ENCODE results near the gene SERPINA6. TPM values are rescaled to one million over a fixed set of nuclear protein-coding genes. Genes with fewer than 3 reads are reported as not detected.
"Not testable (repeated sequence)": the region's sequence is repeated elsewhere in the genome, so short reads cannot be mapped to it uniquely, and the experiment has no call there.

SERPINA6 gene
- total and polyA plus RNA-seq, 4 donors: not detected

DNA sequence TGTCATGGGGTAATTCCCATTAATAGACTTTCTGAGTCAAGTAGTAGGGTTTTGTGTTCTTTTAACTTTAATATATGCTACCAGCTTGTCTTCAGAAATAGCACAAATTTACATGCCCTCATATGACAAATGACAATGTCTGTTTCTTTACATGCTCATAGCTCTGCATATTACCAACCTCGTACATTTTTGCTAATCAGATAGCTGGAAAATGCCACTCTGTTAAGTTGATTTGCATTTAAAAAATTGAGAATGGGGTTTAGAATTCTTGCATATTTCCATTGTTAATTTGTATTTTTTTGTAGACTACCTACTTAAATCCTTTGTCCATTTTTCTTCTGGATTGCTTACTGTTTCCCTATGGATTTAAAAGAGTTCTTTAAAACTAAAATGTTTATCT is 34.0 kb upstream of the SERPINA6 start:
- Histone ChIP-seq H3K27me3 (ENCODE audit: control insufficient read depth in 1 of 2, insufficient read depth in 2 of 2, low read length in 1 of 2) (peaks cover 0 to 2% of the 10 kb centered on the region in 2 donors), H3K4me1 (ENCODE audit: control insufficient read depth in 1 of 2, insufficient read depth in 2 of 2, low read length in 2 of 2) (no peaks in the 10 kb centered on the region), H3K9me3 (ENCODE audit: control insufficient read depth, low read length) (no peaks in the 10 kb centered on the region), H3K4me3 (ENCODE audit: low read length in 2 of 2) (no peak overlapping the region), H3K27ac (ENCODE audit: low read depth in 1 of 2, low read length in 2 of 2) (no peak overlapping the region), H3K36me3 (ENCODE audit: control insufficient read depth in 1 of 2, insufficient read depth in 2 of 2, low read length in 1 of 2) (no peaks in the 10 kb centered on the region)
- no peak for DNase-seq
- no peak for ATAC-seq (ENCODE audit: low FRiP score)
- intact Hi-C loops (cut with DNase I): loop anchor here (10.0 kb wide), 1 partner anchor 128 kb away; no protein-coding TSS in a partner anchor
- 41 to 57% methylated on average over 1 of the region's 1 CpG for WGBS, 2 donors

DNA sequence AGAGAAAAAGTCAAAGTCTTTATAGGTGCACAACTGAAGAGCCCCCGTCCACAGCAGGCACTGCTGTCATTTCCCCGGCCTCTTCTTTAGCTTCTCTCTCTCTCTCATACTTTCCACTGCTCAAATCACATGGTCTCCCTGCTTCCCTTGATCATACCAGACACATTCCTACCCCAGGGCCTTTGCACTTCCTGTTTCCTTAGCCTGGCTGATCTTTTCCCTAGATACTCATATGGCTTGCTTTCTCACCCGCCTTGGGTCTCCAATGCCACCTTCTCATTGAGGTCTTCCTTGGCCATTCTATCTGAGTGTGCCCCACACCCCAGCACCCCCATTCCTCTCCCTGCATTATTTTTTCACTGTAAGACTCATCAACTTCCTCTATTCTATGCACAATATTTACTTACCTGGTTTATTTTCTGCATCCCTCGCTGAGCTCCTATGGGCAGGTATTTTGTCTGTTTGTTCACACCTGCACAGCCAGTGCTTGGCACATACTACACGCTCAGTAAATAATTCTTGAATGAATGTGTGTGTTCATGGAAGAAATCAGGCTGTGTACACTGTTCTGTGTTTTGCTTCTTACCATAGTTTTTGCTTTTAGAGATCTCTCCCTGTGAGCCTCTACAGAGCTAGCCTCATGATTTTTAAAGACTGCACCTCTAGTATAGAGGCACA is 33.4 kb upstream of the SERPINA6 start:
- Histone ChIP-seq H3K36me3 (ENCODE audit: control insufficient read depth in 1 of 2, insufficient read depth in 2 of 2, low read length in 1 of 2) (no peaks in the 10 kb centered on the region), H3K4me1 (ENCODE audit: control insufficient read depth in 1 of 2, insufficient read depth in 2 of 2, low read length in 2 of 2) (no peaks in the 10 kb centered on the region), H3K27ac (ENCODE audit: low read depth in 1 of 2, low read length in 2 of 2) (no peak overlapping the region), H3K9me3 (ENCODE audit: control insufficient read depth, low read length) (no peaks in the 10 kb centered on the region), H3K27me3 (ENCODE audit: control insufficient read depth in 1 of 2, insufficient read depth in 2 of 2, low read length in 1 of 2) (peaks cover 0 to 2% of the 10 kb centered on the region in 2 donors), H3K4me3 (ENCODE audit: low read length in 2 of 2) (no peak overlapping the region)
- DNase-seq (no peak), ATAC-seq (ENCODE audit: low FRiP score) (no peak)
- intact Hi-C loops (cut with DNase I): loop anchor here (10.0 kb wide), 1 partner anchor 128 kb away; no protein-coding TSS in a partner anchor
- 87 to 88% methylated on average over 5 of the region's 5 CpGs for WGBS, 2 donors

DNA sequence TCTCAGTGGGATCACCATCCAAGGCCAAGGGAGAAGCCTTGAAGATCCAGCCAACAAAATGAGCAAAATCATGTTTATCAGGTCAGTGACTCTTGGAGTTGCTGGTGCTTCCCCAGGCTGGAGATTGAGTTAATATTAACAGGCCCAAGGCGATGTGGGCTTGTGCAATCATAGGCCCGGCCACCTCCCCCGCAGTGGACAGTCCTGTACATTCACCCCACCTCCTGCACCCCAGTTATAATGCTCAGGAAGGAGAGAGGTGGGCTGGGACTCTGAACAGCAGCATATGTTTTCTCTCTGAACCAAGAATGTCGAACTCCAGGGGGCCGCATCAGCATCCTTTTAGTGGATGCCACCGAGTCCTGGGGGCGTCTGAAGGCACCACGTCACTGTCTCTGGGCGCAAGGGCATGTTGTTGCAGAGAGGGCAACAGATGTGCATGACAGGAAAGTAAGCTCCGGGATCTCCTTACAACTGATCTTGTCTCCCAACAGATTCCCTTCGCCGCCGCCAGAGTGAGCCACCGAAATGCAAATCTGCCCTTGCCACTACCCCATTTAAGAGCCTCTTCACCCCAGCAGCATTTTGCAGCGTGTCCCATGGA is 32.2 kb upstream of the SERPINA6 start:
- no peaks in the 10 kb centered on the region for H3K36me3 ChIP-seq (ENCODE audit: control insufficient read depth in 1 of 2, insufficient read depth in 2 of 2, low read length in 1 of 2)
- peaks cover 0 to 2% of the 10 kb centered on the region in 2 donors for H3K27me3 ChIP-seq (ENCODE audit: control insufficient read depth in 1 of 2, insufficient read depth in 2 of 2, low read length in 1 of 2)
- intact Hi-C loops (cut with DNase I): loop anchor here (10.0 kb wide), 1 partner anchor 130 kb away; no protein-coding TSS in a partner anchor
- no peak overlapping the region for H3K27ac ChIP-seq (ENCODE audit: low read depth in 1 of 2, low read length in 2 of 2)
- ATAC-seq (ENCODE audit: low FRiP score): no peak
- H3K4me3 ChIP-seq (ENCODE audit: low read length in 2 of 2): no peak overlapping the region
- H3K4me1 ChIP-seq (ENCODE audit: control insufficient read depth in 1 of 2, insufficient read depth in 2 of 2, low read length in 2 of 2): no peaks in the 10 kb centered on the region
- 23 to 25% methylated on average over 15 of the region's 15 CpGs for WGBS, 2 donors
- peak; percentile 69 to 80 for DNase-seq
- no peaks in the 10 kb centered on the region for H3K9me3 ChIP-seq (ENCODE audit: control insufficient read depth, low read length)

DNA sequence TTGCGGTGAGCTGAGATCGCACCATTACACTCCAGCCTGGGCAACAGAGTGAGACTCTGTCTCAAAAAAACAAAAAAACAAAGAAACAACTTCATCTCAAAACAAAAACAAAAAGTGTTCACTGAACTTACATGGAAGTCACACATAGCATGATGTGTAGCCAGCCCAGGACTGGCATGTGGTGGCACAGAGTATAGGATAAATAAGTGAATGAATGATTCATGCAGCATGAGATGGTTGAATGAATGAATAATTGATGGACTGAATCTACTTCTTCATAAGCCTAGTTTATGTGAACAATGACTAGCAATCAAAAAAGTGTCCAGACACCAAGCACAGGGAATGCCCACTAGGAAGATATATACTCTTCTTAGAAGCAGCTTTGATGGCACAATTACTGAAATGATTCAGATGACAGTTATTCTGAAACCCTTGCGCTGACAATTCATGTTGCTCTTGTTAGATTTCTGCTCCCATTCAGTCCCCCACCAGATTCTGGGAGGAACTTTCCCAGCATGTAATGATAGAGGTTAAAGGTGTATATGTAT is 31.6 kb upstream of the SERPINA6 start:
- ATAC-seq (ENCODE audit: low FRiP score) (no peak), DNase-seq (no peak)
- peaks cover 0 to 2% of the 10 kb centered on the region in 2 donors for H3K27me3 ChIP-seq (ENCODE audit: control insufficient read depth in 1 of 2, insufficient read depth in 2 of 2, low read length in 1 of 2)
- no peak overlapping the region for H3K4me3 ChIP-seq (ENCODE audit: low read length in 2 of 2)
- no peaks in the 10 kb centered on the region for H3K9me3 ChIP-seq (ENCODE audit: control insufficient read depth, low read length)
- 92 to 95% methylated on average over 3 of the region's 3 CpGs for WGBS, 2 donors
- no peaks in the 10 kb centered on the region for H3K4me1 ChIP-seq (ENCODE audit: control insufficient read depth in 1 of 2, insufficient read depth in 2 of 2, low read length in 2 of 2)
- H3K27ac ChIP-seq (ENCODE audit: low read depth in 1 of 2, low read length in 2 of 2): no peak overlapping the region
- no peaks in the 10 kb centered on the region for H3K36me3 ChIP-seq (ENCODE audit: control insufficient read depth in 1 of 2, insufficient read depth in 2 of 2, low read length in 1 of 2)
- intact Hi-C loops (cut with DNase I): loop anchor here (10.0 kb wide), 1 partner anchor 130 kb away; no protein-coding TSS in a partner anchor

DNA sequence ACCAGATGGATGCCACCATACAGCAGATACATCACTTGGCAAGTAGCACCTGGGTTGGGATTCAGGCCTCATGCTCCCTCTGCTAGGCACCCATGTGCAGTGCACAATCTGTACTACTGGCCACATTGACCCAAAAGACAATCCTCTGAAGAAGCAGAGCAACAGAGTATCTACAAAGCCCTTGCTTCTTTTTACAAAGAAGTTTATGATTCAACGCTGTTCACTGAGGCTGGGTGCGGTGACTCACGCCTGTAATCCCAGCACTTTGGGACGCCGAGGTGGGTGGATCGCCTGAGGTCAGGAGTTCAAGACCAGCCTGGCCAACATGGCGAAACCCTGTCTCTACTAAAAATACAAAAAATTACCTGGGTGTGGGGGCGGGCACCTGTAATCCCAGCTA is 31.1 kb upstream of the SERPINA6 start:
- 91 to 92% methylated on average over 8 of the region's 8 CpGs for WGBS, 2 donors
- H3K9me3 ChIP-seq (ENCODE audit: control insufficient read depth, low read length); H3K4me1 ChIP-seq (ENCODE audit: control insufficient read depth in 1 of 2, insufficient read depth in 2 of 2, low read length in 2 of 2); H3K27ac ChIP-seq (ENCODE audit: low read depth in 1 of 2, low read length in 2 of 2); H3K4me3 ChIP-seq (ENCODE audit: low read length in 2 of 2); H3K27me3 ChIP-seq (ENCODE audit: control insufficient read depth in 1 of 2, insufficient read depth in 2 of 2, low read length in 1 of 2); ATAC-seq (ENCODE audit: low FRiP score); H3K36me3 ChIP-seq (ENCODE audit: control insufficient read depth in 1 of 2, insufficient read depth in 2 of 2, low read length in 1 of 2); DNase-seq: not testable (repeated sequence)
- intact Hi-C loops (cut with DNase I): loop anchor here (10.0 kb wide), 1 partner anchor 131 kb away; no protein-coding TSS in a partner anchor

DNA sequence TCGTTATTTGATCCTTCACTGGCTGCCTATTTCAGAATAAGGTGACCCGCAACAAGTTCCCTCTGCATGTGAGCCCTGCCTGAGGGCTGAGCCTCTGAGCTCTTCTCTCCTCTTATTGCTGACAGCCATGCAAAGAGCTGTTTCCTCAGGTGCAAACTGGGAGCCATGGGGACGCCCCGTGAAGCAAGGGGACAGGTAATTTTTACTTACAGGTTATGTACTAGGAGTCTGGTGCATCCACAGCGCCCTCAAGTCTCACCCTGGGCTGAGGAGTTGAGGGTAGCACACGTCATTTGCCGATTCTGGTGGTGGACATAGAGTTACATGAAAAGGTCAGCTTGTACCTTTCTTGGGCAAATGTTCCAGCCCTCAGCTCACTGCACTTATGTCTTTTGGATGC is 26.1 kb upstream of the SERPINA6 start:
- no peaks in the 10 kb centered on the region for H3K4me1 ChIP-seq (ENCODE audit: control insufficient read depth in 1 of 2, insufficient read depth in 2 of 2, low read length in 2 of 2)
- ATAC-seq (ENCODE audit: low FRiP score) (no peak), DNase-seq (no peak)
- H3K4me3 ChIP-seq (ENCODE audit: low read length in 2 of 2): no peak overlapping the region
- intact Hi-C loops (cut with DNase I): loop anchor here in 1 of 2 donors (10.0 kb wide), 1 partner anchor 1186 kb away; the partner anchor contains the start of gene GLRX5
- 83 to 84% methylated on average over 7 of the region's 7 CpGs for WGBS, 2 donors
- no peaks in the 10 kb centered on the region for H3K36me3 ChIP-seq (ENCODE audit: control insufficient read depth in 1 of 2, insufficient read depth in 2 of 2, low read length in 1 of 2)
- H3K27ac ChIP-seq (ENCODE audit: low read depth in 1 of 2, low read length in 2 of 2): no peak overlapping the region
- no peaks in the 10 kb centered on the region for H3K9me3 ChIP-seq (ENCODE audit: control insufficient read depth, low read length)
- peaks cover 0 to 2% of the 10 kb centered on the region in 2 donors for H3K27me3 ChIP-seq (ENCODE audit: control insufficient read depth in 1 of 2, insufficient read depth in 2 of 2, low read length in 1 of 2)

DNA sequence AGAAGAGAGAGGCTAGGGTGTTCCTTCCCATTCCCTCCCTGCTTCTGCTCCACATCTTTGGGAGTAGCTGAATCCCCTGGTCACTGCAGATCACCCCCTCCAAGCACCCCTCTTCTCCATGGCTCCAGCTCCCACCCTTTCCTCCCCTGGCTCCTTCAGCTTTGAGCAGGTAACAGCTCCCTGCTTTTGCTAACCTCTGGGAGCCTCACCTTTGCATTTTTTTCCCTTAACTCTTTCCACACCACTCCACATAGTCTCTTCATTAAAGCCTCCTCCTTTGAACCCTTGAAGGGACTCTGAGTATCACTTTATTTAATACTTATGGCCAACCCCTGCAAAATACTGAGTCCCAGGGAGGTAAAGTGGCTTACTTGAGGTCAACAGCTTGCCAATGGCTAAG is 25.7 kb upstream of the SERPINA6 start:
- ATAC-seq (ENCODE audit: low FRiP score) (no peak), DNase-seq (no peak)
- Histone ChIP-seq H3K36me3 (ENCODE audit: control insufficient read depth in 1 of 2, insufficient read depth in 2 of 2, low read length in 1 of 2) (no peaks in the 10 kb centered on the region), H3K4me3 (ENCODE audit: low read length in 2 of 2) (no peak overlapping the region), H3K27ac (ENCODE audit: low read depth in 1 of 2, low read length in 2 of 2) (no peak overlapping the region), H3K9me3 (ENCODE audit: control insufficient read depth, low read length) (no peaks in the 10 kb centered on the region), H3K27me3 (ENCODE audit: control insufficient read depth in 1 of 2, insufficient read depth in 2 of 2, low read length in 1 of 2) (peaks cover 0 to 2% of the 10 kb centered on the region in 2 donors), H3K4me1 (ENCODE audit: control insufficient read depth in 1 of 2, insufficient read depth in 2 of 2, low read length in 2 of 2) (no peaks in the 10 kb centered on the region)
- intact Hi-C loops (cut with DNase I): loop anchor here in 1 of 2 donors (10.0 kb wide), 1 partner anchor 1186 kb away; the partner anchor contains the start of gene GLRX5

DNA sequence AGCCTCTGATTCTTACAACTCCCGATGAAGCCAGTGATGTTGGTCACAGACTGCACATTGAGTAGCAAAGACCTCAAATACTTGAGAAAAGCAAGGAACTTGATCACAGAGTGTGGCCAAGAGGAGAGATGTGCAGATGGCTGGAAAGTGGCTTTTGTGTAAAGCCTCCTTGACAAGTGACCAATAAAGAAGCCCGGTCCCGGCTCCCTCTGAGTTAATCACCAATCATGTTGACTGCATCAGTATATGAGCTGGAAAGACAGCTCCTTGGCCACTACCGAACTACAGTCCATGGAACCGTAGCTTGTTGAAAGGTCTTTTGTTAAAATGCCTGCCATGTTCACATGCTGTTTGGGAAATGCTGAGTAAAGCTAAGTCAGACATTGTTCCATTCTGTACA is 23.7 kb upstream of the SERPINA6 start:
- intact Hi-C loops (cut with DNase I): loop anchor here in 1 of 2 donors (10.0 kb wide), 1 partner anchor 1188 kb away; the partner anchor contains the start of gene GLRX5

More for the DNA sequence above, 23.7 kb upstream of the SERPINA6 start:
- no peak overlapping the region for H3K4me3 ChIP-seq (ENCODE audit: low read length in 2 of 2)
- ATAC-seq (ENCODE audit: low FRiP score) (no peak), DNase-seq (no peak)
- H3K9me3 ChIP-seq (ENCODE audit: control insufficient read depth, low read length): no peaks in the 10 kb centered on the region
- no peak overlapping the region for H3K27ac ChIP-seq (ENCODE audit: low read depth in 1 of 2, low read length in 2 of 2)
- no peaks in the 10 kb centered on the region for H3K4me1 ChIP-seq (ENCODE audit: control insufficient read depth in 1 of 2, insufficient read depth in 2 of 2, low read length in 2 of 2)
- WGBS, 2 donors: 72 to 82% methylated on average over 5 of the region's 5 CpGs
- no peaks in the 10 kb centered on the region for H3K36me3 ChIP-seq (ENCODE audit: control insufficient read depth in 1 of 2, insufficient read depth in 2 of 2, low read length in 1 of 2)
- no peaks in the 10 kb centered on the region for H3K27me3 ChIP-seq (ENCODE audit: control insufficient read depth in 1 of 2, insufficient read depth in 2 of 2, low read length in 1 of 2)

Data from aorta (tissue), 5 donors.